Effector memory CD4-positive, alpha-beta T cell (primary cell): ENCODE measurements around the gene TRIM47.
"Not testable (repeated sequence)": the region's sequence is repeated elsewhere in the genome, so short reads cannot be mapped to it uniquely, and the experiment has no call there.

ENCODE experiments used
- DNase-seq, 3 donors: peaks; one replicate each; pipeline ENCODE4 v3.0.0-alpha.2; 2020
- H3K27ac ChIP-seq: 2 replicates; pipeline ENCODE4 v1.7.0; 2013; ENCODE audit warnings: mild to moderate bottlenecking, low read length, moderate library complexity; ENCODE audit not compliant: insufficient read depth, poor library complexity, severe bottlenecking
- H3K27me3 ChIP-seq: replicated peaks from 2 replicates; pipeline ENCODE4 v1.7.0; 2013; ENCODE audit warnings: mild to moderate bottlenecking, low read length; ENCODE audit not compliant: insufficient read depth, control insufficient read depth, poor library complexity, severe bottlenecking
- H3K36me3 ChIP-seq: 2 replicates; pipeline ENCODE4 v1.7.0; 2013; ENCODE audit warnings: mild to moderate bottlenecking, low read length, moderate library complexity; ENCODE audit not compliant: control insufficient read depth, insufficient read depth
- H3K4me1 ChIP-seq: 2 replicates; pipeline ENCODE4 v1.7.0; 2013; ENCODE audit warnings: low read length, mild to moderate bottlenecking; ENCODE audit not compliant: control insufficient read depth, insufficient read depth, poor library complexity, severe bottlenecking
- H3K4me3 ChIP-seq: 2 replicates; pipeline ENCODE4 v1.7.0; 2013; ENCODE audit warnings: low read length, low read depth, mild to moderate bottlenecking; ENCODE audit not compliant: insufficient read depth, poor library complexity, severe bottlenecking
- H3K9me3 ChIP-seq: 2 replicates; pipeline ENCODE4 v1.7.0; 2013; ENCODE audit warnings: mild to moderate bottlenecking, low read length, moderate library complexity; ENCODE audit not compliant: control insufficient read depth

Gene TRIM47

GRCh38 chr17:75869282-75870141, 8.9 kb downstream of the TRIM47 start:
- no peaks in the 10 kb centered on the region for H3K27me3 ChIP-seq
- H3K27ac ChIP-seq, result no peak overlapping the region
- H3K4me1 ChIP-seq, result peaks cover 22% of the 10 kb centered on the region
- peaks cover 7% of the 10 kb centered on the region for H3K36me3 ChIP-seq
- no peaks in the 10 kb centered on the region for H3K9me3 ChIP-seq
- DNase-seq, result no peak
- no peak overlapping the region for H3K4me3 ChIP-seq

- H3K27ac ChIP-seq, H3K36me3 ChIP-seq, H3K27me3 ChIP-seq, H3K4me3 ChIP-seq, DNase-seq, H3K9me3 ChIP-seq: not testable (repeated sequence)
- H3K4me1 ChIP-seq, result peaks cover 26% of the 10 kb centered on the region
Observed at GRCh38 chr17:75868730-75869281, 9.6 kb downstream of the TRIM47 start.

- not testable (repeated sequence) for H3K27ac ChIP-seq, H3K9me3 ChIP-seq, DNase-seq, H3K36me3 ChIP-seq, H3K27me3 ChIP-seq, H3K4me3 ChIP-seq
- peaks cover 16% of the 10 kb centered on the region for H3K4me1 ChIP-seq
Observed at GRCh38 chr17:75865404-75866188, 12.8 kb downstream of the TRIM47 start.

- peak overlapping the region; percentile 65 for H3K27ac ChIP-seq
Observed at GRCh38 chr17:75864887-75865286, 13.5 kb downstream of the TRIM47 start.

GRCh38 chr17:75864448-75864871, 13.9 kb downstream of the TRIM47 start:
- DNase-seq, result peak; percentile 27 to 36 (median 29)
- H3K27me3 ChIP-seq, result no peaks in the 10 kb centered on the region
- H3K4me1 ChIP-seq, result peaks cover 16% of the 10 kb centered on the region
- H3K9me3 ChIP-seq, result no peaks in the 10 kb centered on the region
- H3K36me3 ChIP-seq, result no peaks in the 10 kb centered on the region
- H3K27ac ChIP-seq, result peak overlapping the region; percentile 65
- no peak overlapping the region for H3K4me3 ChIP-seq

More at GRCh38 chr17:75864887-75865286, 13.5 kb downstream of the TRIM47 start:
- H3K4me1 ChIP-seq, result peaks cover 16% of the 10 kb centered on the region
- not testable (repeated sequence) for H3K9me3 ChIP-seq, H3K36me3 ChIP-seq, H3K4me3 ChIP-seq, H3K27me3 ChIP-seq
- peak in 1 of 3 donors; percentile 32 for DNase-seq

GRCh38 chr17:75861927-75862317, 16.5 kb downstream of the TRIM47 start:
- Histone ChIP-seq H3K27me3 (no peaks in the 10 kb centered on the region), H3K4me3 (no peak overlapping the region), H3K4me1 (peaks cover 22% of the 10 kb centered on the region), H3K27ac (no peak overlapping the region), H3K9me3 (no peaks in the 10 kb centered on the region), H3K36me3 (no peaks in the 10 kb centered on the region)
- no peak for DNase-seq

GRCh38 chr17:75859358-75859757, 19.0 kb downstream of the TRIM47 start:
- not testable (repeated sequence) for H3K27ac ChIP-seq, DNase-seq, H3K27me3 ChIP-seq, H3K9me3 ChIP-seq, H3K36me3 ChIP-seq, H3K4me3 ChIP-seq
- H3K4me1 ChIP-seq, result peaks cover 29% of the 10 kb centered on the region

GRCh38 chr17:75856062-75856756, 22.2 kb downstream of the TRIM47 start:
- Histone ChIP-seq H3K9me3 (no peaks in the 10 kb centered on the region), H3K36me3 (peaks cover 6% of the 10 kb centered on the region), H3K4me3 (peak overlapping the region; percentile 72), H3K27me3 (no peaks in the 10 kb centered on the region), H3K4me1 (peaks cover 28% of the 10 kb centered on the region), H3K27ac (peak overlapping the region; percentile 84)
- no peak for DNase-seq

- peak; percentile 95 to 98 (median 97) for DNase-seq
Observed at GRCh38 chr17:75855310-75856061, 22.9 kb downstream of the TRIM47 start, which contains the start of gene WBP2. WBP2 (minus strand) TSS chr17:75855335; CDS start chr17:75855297, 38 bp downstream.

More at GRCh38 chr17:75855310-75856061, 22.9 kb downstream of the TRIM47 start, which contains the start of gene WBP2:
- Histone ChIP-seq H3K9me3 (no peaks in the 10 kb centered on the region), H3K27ac (peak within 1 kb of the TSS; percentile 84), H3K4me3 (peak within 1 kb of the TSS; percentile 72), H3K36me3 (peaks cover 13% of the 10 kb centered on the region), H3K4me1 (peaks cover 27% of the 10 kb centered on the region), H3K27me3 (no peaks in the 10 kb centered on the region)
